Measurements from ENCODE around the gene CR1. TPM values are rescaled to one million over a fixed set of nuclear protein-coding genes. Genes with fewer than 3 reads are reported as not detected.
"Not testable (repeated sequence)": the region's sequence is repeated elsewhere in the genome, so short reads cannot be mapped to it uniquely, and the experiment has no call there.

Gene CR1
- total RNA-seq, 1 donor from 2014 or later, result 4.7 TPM

GRCh38 chr1:207619871-207620542 is 124.0 kb downstream of the CR1 start:
- Histone ChIP-seq H3K9me3 (ENCODE audit: control insufficient read depth in 3 of 3, low read length in 3 of 3) (no peaks in the 10 kb centered on the region), H3K9ac (ENCODE audit: low read depth in 1 of 3, low read length in 3 of 3) (no peak overlapping the region), H3K27me3 (ENCODE audit: control insufficient read depth in 3 of 3, insufficient read depth in 3 of 3, low read length in 3 of 3) (no peaks in the 10 kb centered on the region), H3K4me1 (ENCODE audit: control insufficient read depth in 3 of 3, insufficient read depth in 3 of 3, low read length in 3 of 3) (no peaks in the 10 kb centered on the region), H3K4me3 (ENCODE audit: low read length in 3 of 3) (no peak overlapping the region), H3K27ac (ENCODE audit: low read depth, low read length) (no peak overlapping the region), H3K36me3 (ENCODE audit: control insufficient read depth in 3 of 3, insufficient read depth in 3 of 3, low read length in 3 of 3) (no peaks in the 10 kb centered on the region)

- no peaks in the 10 kb centered on the region for H3K27me3 ChIP-seq (ENCODE audit: control insufficient read depth in 3 of 3, insufficient read depth in 3 of 3, low read length in 3 of 3)
- no peak overlapping the region for H3K9ac ChIP-seq (ENCODE audit: low read depth in 1 of 3, low read length in 3 of 3)
- H3K36me3 ChIP-seq (ENCODE audit: control insufficient read depth in 3 of 3, insufficient read depth in 3 of 3, low read length in 3 of 3), result no peaks in the 10 kb centered on the region
- H3K27ac ChIP-seq (ENCODE audit: low read depth, low read length), result no peak overlapping the region
- no peaks in the 10 kb centered on the region for H3K4me1 ChIP-seq (ENCODE audit: control insufficient read depth in 3 of 3, insufficient read depth in 3 of 3, low read length in 3 of 3)
- no peak overlapping the region for H3K4me3 ChIP-seq (ENCODE audit: low read length in 3 of 3)
- no peaks in the 10 kb centered on the region for H3K9me3 ChIP-seq (ENCODE audit: control insufficient read depth in 3 of 3, low read length in 3 of 3)
Observed at GRCh38 chr1:207620543-207620893, 124.6 kb downstream of the CR1 start.

- not testable (repeated sequence) for H3K9ac ChIP-seq (ENCODE audit: low read depth in 1 of 3, low read length in 3 of 3); H3K4me3 ChIP-seq (ENCODE audit: low read length in 3 of 3); H3K27ac ChIP-seq (ENCODE audit: low read depth, low read length); H3K9me3 ChIP-seq (ENCODE audit: control insufficient read depth in 3 of 3, low read length in 3 of 3); H3K27me3 ChIP-seq (ENCODE audit: control insufficient read depth in 3 of 3, insufficient read depth in 3 of 3, low read length in 3 of 3); H3K36me3 ChIP-seq (ENCODE audit: control insufficient read depth in 3 of 3, insufficient read depth in 3 of 3, low read length in 3 of 3); H3K4me1 ChIP-seq (ENCODE audit: control insufficient read depth in 3 of 3, insufficient read depth in 3 of 3, low read length in 3 of 3)
Observed at GRCh38 chr1:207625504-207626071, 129.6 kb downstream of the CR1 start.

GRCh38 chr1:207626972-207627337 is 131.0 kb downstream of the CR1 start:
- no peak overlapping the region for H3K9ac ChIP-seq (ENCODE audit: low read depth in 1 of 3, low read length in 3 of 3)
- H3K36me3 ChIP-seq (ENCODE audit: control insufficient read depth in 3 of 3, insufficient read depth in 3 of 3, low read length in 3 of 3), result no peaks in the 10 kb centered on the region
- H3K4me3 ChIP-seq (ENCODE audit: low read length in 3 of 3), result no peak overlapping the region
- H3K27ac ChIP-seq (ENCODE audit: low read depth, low read length), result no peak overlapping the region
- H3K4me1 ChIP-seq (ENCODE audit: control insufficient read depth in 3 of 3, insufficient read depth in 3 of 3, low read length in 3 of 3), result no peaks in the 10 kb centered on the region
- H3K9me3 ChIP-seq (ENCODE audit: control insufficient read depth in 3 of 3, low read length in 3 of 3), result no peaks in the 10 kb centered on the region
- no peaks in the 10 kb centered on the region for H3K27me3 ChIP-seq (ENCODE audit: control insufficient read depth in 3 of 3, insufficient read depth in 3 of 3, low read length in 3 of 3)

- H3K9ac ChIP-seq (ENCODE audit: low read depth in 1 of 3, low read length in 3 of 3), result no peak overlapping the region
- no peaks in the 10 kb centered on the region for H3K36me3 ChIP-seq (ENCODE audit: control insufficient read depth in 3 of 3, insufficient read depth in 3 of 3, low read length in 3 of 3)
- H3K27me3 ChIP-seq (ENCODE audit: control insufficient read depth in 3 of 3, insufficient read depth in 3 of 3, low read length in 3 of 3), result no peaks in the 10 kb centered on the region
- no peak overlapping the region for H3K27ac ChIP-seq (ENCODE audit: low read depth, low read length)
- H3K4me1 ChIP-seq (ENCODE audit: control insufficient read depth in 3 of 3, insufficient read depth in 3 of 3, low read length in 3 of 3), result no peaks in the 10 kb centered on the region
- no peaks in the 10 kb centered on the region for H3K9me3 ChIP-seq (ENCODE audit: control insufficient read depth in 3 of 3, low read length in 3 of 3)
- no peak overlapping the region for H3K4me3 ChIP-seq (ENCODE audit: low read length in 3 of 3)
Observed at GRCh38 chr1:207627496-207627895, 131.5 kb downstream of the CR1 start.

- no peaks in the 10 kb centered on the region for H3K27me3 ChIP-seq (ENCODE audit: control insufficient read depth in 3 of 3, insufficient read depth in 3 of 3, low read length in 3 of 3)
- H3K9me3 ChIP-seq (ENCODE audit: control insufficient read depth in 3 of 3, low read length in 3 of 3), result no peaks in the 10 kb centered on the region
- H3K9ac ChIP-seq (ENCODE audit: low read depth in 1 of 3, low read length in 3 of 3), result no peak overlapping the region
- H3K4me3 ChIP-seq (ENCODE audit: low read length in 3 of 3), result no peak overlapping the region
- H3K27ac ChIP-seq (ENCODE audit: low read depth, low read length), result no peak overlapping the region
- no peaks in the 10 kb centered on the region for H3K4me1 ChIP-seq (ENCODE audit: control insufficient read depth in 3 of 3, insufficient read depth in 3 of 3, low read length in 3 of 3)
- H3K36me3 ChIP-seq (ENCODE audit: control insufficient read depth in 3 of 3, insufficient read depth in 3 of 3, low read length in 3 of 3), result no peaks in the 10 kb centered on the region
Observed at GRCh38 chr1:207628776-207629175, 132.8 kb downstream of the CR1 start.

- Histone ChIP-seq H3K27me3 (ENCODE audit: control insufficient read depth in 3 of 3, insufficient read depth in 3 of 3, low read length in 3 of 3) (no peaks in the 10 kb centered on the region), H3K27ac (ENCODE audit: low read depth, low read length) (no peak overlapping the region), H3K4me1 (ENCODE audit: control insufficient read depth in 3 of 3, insufficient read depth in 3 of 3, low read length in 3 of 3) (no peaks in the 10 kb centered on the region), H3K36me3 (ENCODE audit: control insufficient read depth in 3 of 3, insufficient read depth in 3 of 3, low read length in 3 of 3) (no peaks in the 10 kb centered on the region), H3K9ac (ENCODE audit: low read depth in 1 of 3, low read length in 3 of 3) (no peak overlapping the region), H3K9me3 (ENCODE audit: control insufficient read depth in 3 of 3, low read length in 3 of 3) (no peaks in the 10 kb centered on the region), H3K4me3 (ENCODE audit: low read length in 3 of 3) (no peak overlapping the region)
Observed at GRCh38 chr1:207631137-207631536, 135.2 kb downstream of the CR1 start.

GRCh38 chr1:207633226-207633625 is 137.3 kb downstream of the CR1 start:
- no peak overlapping the region for H3K4me3 ChIP-seq (ENCODE audit: low read length in 3 of 3)
- H3K27ac ChIP-seq (ENCODE audit: low read depth, low read length), result no peak overlapping the region
- H3K4me1 ChIP-seq (ENCODE audit: control insufficient read depth in 3 of 3, insufficient read depth in 3 of 3, low read length in 3 of 3), result no peaks in the 10 kb centered on the region
- no peaks in the 10 kb centered on the region for H3K36me3 ChIP-seq (ENCODE audit: control insufficient read depth in 3 of 3, insufficient read depth in 3 of 3, low read length in 3 of 3)
- no peaks in the 10 kb centered on the region for H3K27me3 ChIP-seq (ENCODE audit: control insufficient read depth in 3 of 3, insufficient read depth in 3 of 3, low read length in 3 of 3)
- H3K9me3 ChIP-seq (ENCODE audit: control insufficient read depth in 3 of 3, low read length in 3 of 3), result no peaks in the 10 kb centered on the region
- H3K9ac ChIP-seq (ENCODE audit: low read depth in 1 of 3, low read length in 3 of 3), result no peak overlapping the region

- H3K9me3 ChIP-seq (ENCODE audit: control insufficient read depth in 3 of 3, low read length in 3 of 3); H3K4me3 ChIP-seq (ENCODE audit: low read length in 3 of 3); H3K36me3 ChIP-seq (ENCODE audit: control insufficient read depth in 3 of 3, insufficient read depth in 3 of 3, low read length in 3 of 3); H3K4me1 ChIP-seq (ENCODE audit: control insufficient read depth in 3 of 3, insufficient read depth in 3 of 3, low read length in 3 of 3); H3K27ac ChIP-seq (ENCODE audit: low read depth, low read length); H3K9ac ChIP-seq (ENCODE audit: low read depth in 1 of 3, low read length in 3 of 3); H3K27me3 ChIP-seq (ENCODE audit: control insufficient read depth in 3 of 3, insufficient read depth in 3 of 3, low read length in 3 of 3): not testable (repeated sequence)
Observed at GRCh38 chr1:207633699-207634289, 137.8 kb downstream of the CR1 start.

- not testable (repeated sequence) for H3K27ac ChIP-seq (ENCODE audit: low read depth, low read length); H3K9me3 ChIP-seq (ENCODE audit: control insufficient read depth in 3 of 3, low read length in 3 of 3); H3K9ac ChIP-seq (ENCODE audit: low read depth in 1 of 3, low read length in 3 of 3); H3K36me3 ChIP-seq (ENCODE audit: control insufficient read depth in 3 of 3, insufficient read depth in 3 of 3, low read length in 3 of 3); H3K4me1 ChIP-seq (ENCODE audit: control insufficient read depth in 3 of 3, insufficient read depth in 3 of 3, low read length in 3 of 3); H3K4me3 ChIP-seq (ENCODE audit: low read length in 3 of 3); H3K27me3 ChIP-seq (ENCODE audit: control insufficient read depth in 3 of 3, insufficient read depth in 3 of 3, low read length in 3 of 3)
Observed at GRCh38 chr1:207634293-207634692, 138.3 kb downstream of the CR1 start.
